GM12878 (cell line): ENCODE measurements around the gene IGF2BP2. TPM values are rescaled to one million over a fixed set of nuclear protein-coding genes. Genes with fewer than 3 reads are reported as not detected.

Experiments used
- ATAC-seq: fragments of 200-7000 bp; cut with Tn5 transposase; 3 replicates; pipeline ENCODE4 v1.9.1; 2020; ENCODE audit warnings: mild to moderate bottlenecking, moderate library complexity
- BruUV-seq: library from RNA; stranded (reverse); fragments of 400-500 nt; replicated peaks from 2 replicates; lab custom pipeline; 2021; lab: Mats Ljungman, UMichigan
- CTCF ChIA-PET: fragments of 300-600 bp; sonication (Branson Sonifier 250); formaldehyde crosslinking; extraction: SDS; loops from one replicate; lab custom pipeline; 2021; ENCODE audit warnings: inconsistent platforms; lab: Yijun Ruan, JAX
- POLR2A ChIA-PET: fragments of 350-600 bp; formaldehyde crosslinking; extraction: SDS; loops from one replicate; lab custom pipeline; 2021; ENCODE audit warnings: inconsistent platforms; lab: Charles Lee
- RAD21 ChIA-PET: fragments of 300-600 bp; sonication (Branson Sonifier 250); formaldehyde crosslinking; loops from one replicate; lab custom pipeline; 2023; ENCODE audit warnings: antibody characterized with exemption; ENCODE audit not compliant: unreplicated experiment; lab: Charles Lee
- SMC1A ChIA-PET: fragments of 300-600 bp; sonication (Branson Sonifier 250); formaldehyde crosslinking; loops from one replicate; lab custom pipeline; 2023; ENCODE audit not compliant: unreplicated experiment, uncharacterized antibody; lab: Charles Lee
- DNase-seq: peaks from one replicate; pipeline ENCODE4 v3.0.0-alpha.2; 2011; ENCODE audit warnings: low read depth, low spot score
- FAIRE-seq: peaks from 3 replicates; lab custom pipeline; 2011; peaks lifted over from hg19 to GRCh38; lab: Jason Lieb, UNC
- H2AFZ ChIP-seq: 2 replicates; pipeline ENCODE4 v1.6.0; 2011; ENCODE audit warnings: low read depth, low read length, control low read depth; ENCODE audit not compliant: control insufficient read depth
- H3K27ac ChIP-seq: 2 replicates; pipeline ENCODE4 v1.5.1; 2011; ENCODE audit warnings: control low read depth; ENCODE audit not compliant: control insufficient read depth, insufficient read depth
- H3K27me3 ChIP-seq, 2 experiments: replicated peaks in 1 of 2; 2 replicates each; pipeline versions ENCODE4 v1.6.0 to v1.6.1; 2011; ENCODE audit warnings: low read length in 1 of 2; ENCODE audit not compliant: control insufficient read depth in 2 of 2, insufficient read depth in 2 of 2
- H3K36me3 ChIP-seq, 2 experiments: 2 replicates each; pipeline ENCODE4 v1.5.1; 2011; ENCODE audit warnings: low read length in 1 of 2; ENCODE audit not compliant: control insufficient read depth in 2 of 2, insufficient read depth in 2 of 2
- H3K4me1 ChIP-seq: 2 replicates; pipeline ENCODE4 v1.6.1; 2011; ENCODE audit warnings: mild to moderate bottlenecking, low read length, moderate library complexity, mixed read lengths; ENCODE audit not compliant: control insufficient read depth, insufficient read depth
- H3K4me2 ChIP-seq: 2 replicates; pipeline ENCODE4 v1.6.0; 2011; ENCODE audit warnings: control low read depth; ENCODE audit not compliant: control insufficient read depth, insufficient read depth
- H3K4me3 ChIP-seq: fragments of 200-600 bp; sonication (generic); 2 replicates; pipeline ENCODE4 v1.5.1; 2016
- H3K79me2 ChIP-seq: 2 replicates; pipeline ENCODE4 v1.6.0; 2011; ENCODE audit warnings: low read length; ENCODE audit not compliant: control insufficient read depth, insufficient read depth
- H3K9ac ChIP-seq: 2 replicates; pipeline ENCODE4 v1.8.0; 2011; ENCODE audit warnings: low read length, control low read depth, mixed read lengths; ENCODE audit not compliant: control insufficient read depth, insufficient read depth
- H3K9me3 ChIP-seq: replicated peaks from 3 replicates; pipeline ENCODE4 v1.5.1; 2011; ENCODE audit warnings: mild to moderate bottlenecking, low read length; ENCODE audit not compliant: control insufficient read depth, insufficient read depth
- H4K20me1 ChIP-seq: 2 replicates; pipeline ENCODE4 v1.6.0; 2011; ENCODE audit not compliant: control insufficient read depth, insufficient read depth
- RAD21 ChIP-seq: IDR thresholded peaks from 2 replicates; pipeline ENCODE4 v1.6.1; 2011; ENCODE audit warnings: mild to moderate bottlenecking, low read depth, low read length, moderate library complexity; ENCODE audit not compliant: insufficient read depth
- TBL1XR1 ChIP-seq: IDR thresholded peaks from 2 replicates; pipeline ENCODE4 v1.6.1; 2012; ENCODE audit warnings: low read depth, low read length, improper control_type of control experiment
- WGBS: methylation state at CpG from one replicate; pipeline ENCODE4 v1.1.6; 2016; ENCODE audit warnings: low lambda C conversion rate; ENCODE audit not compliant: insufficient replicate concordance, insufficient coverage; ENCODE audit errors: missing lambda C conversion rate; 5-methylcytosine and 5-hydroxymethylcytosine counted together
- in situ Hi-C: fragments of 300-500 bp; cut with MboI; formaldehyde crosslinking; loops from 9 replicates; pipeline ENCODE4 v1.14.3; 2018; ENCODE audit warnings: mixed read lengths
- intact Hi-C: fragments of 100-400 bp; cut with micrococcal nuclease; formaldehyde crosslinking; loops from one replicate; pipeline ENCODE4 v1.14.2; 2022; ENCODE audit not compliant: unreplicated experiment
- polyA plus RNA-seq, 11 experiments: library from polyadenylated mRNA; depleted of rRNA in 4 of 11; unstranded in 6 of 11; stranded (reverse) in 5 of 11; fragments of >200 nt; fragmentation: Nextera tagmentation in 4 of 11; fragmentation: Illumina TruSeq in 1 of 11; extraction: Ambion mirVana in 4 of 11; extraction: Trizol in 1 of 11; gene quantifications; 1 replicate in 1 of 11; 2 replicates in 10 of 11; pipeline versions ENCODE4 v1.2.1 to v1.2.3, GENCODE V29; 2011 to 2016; ENCODE audit warnings: inconsistent platforms in 2 of 11, missing spikeins in 2 of 11, low read depth in 1 of 11
- total RNA-seq, 4 experiments: library from RNA; depleted of rRNA in 3 of 4; stranded (reverse); fragments of >200 nt in 3 of 4; fragmentation: Illumina TruSeq in 1 of 4; extraction: Trizol in 1 of 4; gene quantifications; 2 replicates each; pipeline versions ENCODE4 v1.2.1 to v1.2.3, GENCODE V29; 2013 to 2021
- TF ChIP-seq, protein P1 (sequence below): fragments of 450-650 bp; formaldehyde crosslinking; IDR thresholded peaks from 2 replicates; pipeline ENCODE4 v1.4.0; 2020; ENCODE audit warnings: mild to moderate bottlenecking, moderate library complexity

IGF2BP2 gene
- total and polyA plus RNA-seq, 10 of the 15 experiments (the other 5 are each of a cell fraction or from before 2014, with no cell fraction given) = 0.25 to 0.72 TPM; not detected in 8

DNA sequence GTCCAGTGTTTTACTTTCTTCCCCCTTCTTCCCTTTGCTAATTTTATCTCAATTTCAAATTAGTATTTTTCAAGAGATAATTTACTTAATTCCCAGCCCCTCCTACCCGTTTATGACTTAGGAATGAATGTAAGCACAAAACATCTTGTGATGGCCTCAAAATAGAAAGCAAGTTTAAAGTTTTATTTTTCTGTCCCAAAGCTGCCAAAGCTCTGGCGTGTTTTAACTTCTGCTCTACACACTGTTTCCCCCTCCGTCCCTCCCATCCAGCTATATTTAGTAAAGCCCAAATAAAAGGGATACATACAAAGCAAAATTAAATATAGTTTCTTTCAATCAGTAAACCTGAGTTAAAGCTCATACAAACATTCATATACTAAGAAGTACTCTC, 59.9 kb downstream of the IGF2BP2 start:
- Histone ChIP-seq H3K79me2 (no peaks in the 10 kb centered on the region), H3K4me3 (no peak overlapping the region), H2AFZ (no peak overlapping the region), H3K27ac (no peak overlapping the region), H3K9me3 (no peaks in the 10 kb centered on the region), H3K4me2 (no peak overlapping the region), H3K9ac (no peak overlapping the region), H3K27me3 (peaks cover 0 to 4% of the 10 kb centered on the region in 2 experiments; a peak in 3 of 4 replicates), H4K20me1 (no peaks in the 10 kb centered on the region), H3K36me3 (no peaks in the 10 kb centered on the region), H3K4me1 (no peaks in the 10 kb centered on the region)
- TF ChIP-seq, protein P1, sequence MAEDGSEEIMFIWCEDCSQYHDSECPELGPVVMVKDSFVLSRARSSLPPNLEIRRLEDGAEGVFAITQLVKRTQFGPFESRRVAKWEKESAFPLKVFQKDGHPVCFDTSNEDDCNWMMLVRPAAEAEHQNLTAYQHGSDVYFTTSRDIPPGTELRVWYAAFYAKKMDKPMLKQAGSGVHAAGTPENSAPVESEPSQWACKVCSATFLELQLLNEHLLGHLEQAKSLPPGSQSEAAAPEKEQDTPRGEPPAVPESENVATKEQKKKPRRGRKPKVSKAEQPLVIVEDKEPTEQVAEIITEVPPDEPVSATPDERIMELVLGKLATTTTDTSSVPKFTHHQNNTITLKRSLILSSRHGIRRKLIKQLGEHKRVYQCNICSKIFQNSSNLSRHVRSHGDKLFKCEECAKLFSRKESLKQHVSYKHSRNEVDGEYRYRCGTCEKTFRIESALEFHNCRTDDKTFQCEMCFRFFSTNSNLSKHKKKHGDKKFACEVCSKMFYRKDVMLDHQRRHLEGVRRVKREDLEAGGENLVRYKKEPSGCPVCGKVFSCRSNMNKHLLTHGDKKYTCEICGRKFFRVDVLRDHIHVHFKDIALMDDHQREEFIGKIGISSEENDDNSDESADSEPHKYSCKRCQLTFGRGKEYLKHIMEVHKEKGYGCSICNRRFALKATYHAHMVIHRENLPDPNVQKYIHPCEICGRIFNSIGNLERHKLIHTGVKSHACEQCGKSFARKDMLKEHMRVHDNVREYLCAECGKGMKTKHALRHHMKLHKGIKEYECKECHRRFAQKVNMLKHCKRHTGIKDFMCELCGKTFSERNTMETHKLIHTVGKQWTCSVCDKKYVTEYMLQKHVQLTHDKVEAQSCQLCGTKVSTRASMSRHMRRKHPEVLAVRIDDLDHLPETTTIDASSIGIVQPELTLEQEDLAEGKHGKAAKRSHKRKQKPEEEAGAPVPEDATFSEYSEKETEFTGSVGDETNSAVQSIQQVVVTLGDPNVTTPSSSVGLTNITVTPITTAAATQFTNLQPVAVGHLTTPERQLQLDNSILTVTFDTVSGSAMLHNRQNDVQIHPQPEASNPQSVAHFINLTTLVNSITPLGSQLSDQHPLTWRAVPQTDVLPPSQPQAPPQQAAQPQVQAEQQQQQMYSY (CRISPR knock-in tag) = no peak
- no peak for TF ChIP-seq RAD21
- TF ChIP-seq TBL1XR1 = no peak
- ChIA-PET SMC1A (interaction anchor here (0.6 to 6.3 kb wide), 6 partner anchors 10 to 859 kb away, joined by 3 to 39 read pairs (median 6); no protein-coding TSS in a partner anchor), POLR2A (interaction anchor here (0.6 kb wide), 1 partner anchor 38 kb away, joined by 5 read pairs; no protein-coding TSS in a partner anchor), CTCF (interaction anchor here (1.1 to 9.8 kb wide), 6 partner anchors 12 to 106 kb away, joined by 3 to 198 read pairs (median 6); no protein-coding TSS in a partner anchor), RAD21 (interaction anchor here (0.6 to 4.5 kb wide), 7 partner anchors 19 to 155 kb away, joined by 3 to 32 read pairs (median 4); no protein-coding TSS in a partner anchor)
- 13% methylated on average over 3 of the region's 3 CpGs for WGBS
- FAIRE-seq = no peak
- in situ Hi-C loops (loop anchor here (5.0 kb wide), 1 partner anchor 88 kb away; no protein-coding TSS in a partner anchor), intact Hi-C loops (no loop called here)
- no peak for ATAC-seq
- BruUV-seq = no TSS peak
- no peak for DNase-seq
